ENCODE results near the gene ZNF480.

Gene ZNF480

GRCh38 chr19:52369559-52370340 is 72.8 kb downstream of the ZNF480 start, which contains the start of gene ZNF880:
TSS of gene ZNF880 (plus strand) at chr19:52369923. CDS start at chr19:52369966, 43 bp downstream.
- Histone ChIP-seq H3K27me3 (replicated peaks in 2 of 5; ENCODE audit: control insufficient read depth in 4 of 5, insufficient read depth in 5 of 5, low read length in 4 of 5) (no peaks in the 10 kb centered on the region), H3K4me3 (ENCODE audit: control insufficient read depth in 1 of 7, extremely low read depth in 1 of 7, insufficient read depth in 4 of 7, low read depth in 2 of 7, low read length in 6 of 7) (peak within 1 kb of the TSS; percentile 58 to 96 (median 85)), H3K27ac (ENCODE audit: insufficient read depth in 1 of 2, low read depth in 1 of 2, low read length in 2 of 2, poor library complexity in 1 of 2, severe bottlenecking in 2 of 2) (peak within 1 kb of the TSS; percentile 89 to 96), H3K4me1 (ENCODE audit: control extremely low read depth in 1 of 4, control insufficient read depth in 4 of 4, insufficient read depth in 4 of 4, low read length in 3 of 4) (peaks cover 0 to 9% (median 3%) of the 10 kb centered on the region in 4 experiments), H3K36me3 (ENCODE audit: control insufficient read depth in 4 of 4, insufficient read depth in 4 of 4, low read length in 3 of 4) (peaks cover 12 to 39% (median 26%) of the 10 kb centered on the region in 4 experiments), H3K9me3 (ENCODE audit: control extremely low read depth in 1 of 5, control insufficient read depth in 4 of 5, insufficient read depth in 2 of 5, low read depth in 1 of 5, low read length in 4 of 5) (peaks cover 6 to 66% (median 49%) of the 10 kb centered on the region in 5 experiments)
- ChIA-PET CTCF (no interaction called here), POLR2A (interaction anchor here (0.6 to 0.7 kb wide), 2 partner anchors 111 to 720 kb away, joined by 3 read pairs; no protein-coding TSS in a partner anchor)
- peak; percentile 95 to 97 (median 97) for DNase-seq
- under 1% methylated on average over 39 of the region's 52 CpGs for WGBS (ENCODE audit: insufficient coverage)

GRCh38 chr19:52370341-52370710 is 73.4 kb downstream of the ZNF480 start:
- Histone ChIP-seq H3K27me3 (replicated peaks in 2 of 5; ENCODE audit: control insufficient read depth in 4 of 5, insufficient read depth in 5 of 5, low read length in 4 of 5) (no peaks in the 10 kb centered on the region), H3K4me1 (ENCODE audit: control extremely low read depth in 1 of 4, control insufficient read depth in 4 of 4, insufficient read depth in 4 of 4, low read length in 3 of 4) (peaks cover 0 to 9% (median 3%) of the 10 kb centered on the region in 4 experiments), H3K27ac (ENCODE audit: insufficient read depth in 1 of 2, low read depth in 1 of 2, low read length in 2 of 2, poor library complexity in 1 of 2, severe bottlenecking in 2 of 2) (peak overlapping the region; percentile 89 to 96), H3K9me3 (ENCODE audit: control extremely low read depth in 1 of 5, control insufficient read depth in 4 of 5, insufficient read depth in 2 of 5, low read depth in 1 of 5, low read length in 4 of 5) (peaks cover 6 to 62% (median 47%) of the 10 kb centered on the region in 5 experiments), H3K4me3 (ENCODE audit: control insufficient read depth in 1 of 7, extremely low read depth in 1 of 7, insufficient read depth in 4 of 7, low read depth in 2 of 7, low read length in 6 of 7) (peak overlapping the region; percentile 58 to 96 (median 85)), H3K36me3 (ENCODE audit: control insufficient read depth in 4 of 4, insufficient read depth in 4 of 4, low read length in 3 of 4) (peaks cover 14 to 39% (median 26%) of the 10 kb centered on the region in 4 experiments)
- no peak for DNase-seq
- 76% methylated on average over 3 of the region's 7 CpGs for WGBS (ENCODE audit: insufficient coverage)
- ChIA-PET CTCF (no interaction called here), POLR2A (no interaction called here)
